ENCODE results near the gene TWNK.

DNA sequence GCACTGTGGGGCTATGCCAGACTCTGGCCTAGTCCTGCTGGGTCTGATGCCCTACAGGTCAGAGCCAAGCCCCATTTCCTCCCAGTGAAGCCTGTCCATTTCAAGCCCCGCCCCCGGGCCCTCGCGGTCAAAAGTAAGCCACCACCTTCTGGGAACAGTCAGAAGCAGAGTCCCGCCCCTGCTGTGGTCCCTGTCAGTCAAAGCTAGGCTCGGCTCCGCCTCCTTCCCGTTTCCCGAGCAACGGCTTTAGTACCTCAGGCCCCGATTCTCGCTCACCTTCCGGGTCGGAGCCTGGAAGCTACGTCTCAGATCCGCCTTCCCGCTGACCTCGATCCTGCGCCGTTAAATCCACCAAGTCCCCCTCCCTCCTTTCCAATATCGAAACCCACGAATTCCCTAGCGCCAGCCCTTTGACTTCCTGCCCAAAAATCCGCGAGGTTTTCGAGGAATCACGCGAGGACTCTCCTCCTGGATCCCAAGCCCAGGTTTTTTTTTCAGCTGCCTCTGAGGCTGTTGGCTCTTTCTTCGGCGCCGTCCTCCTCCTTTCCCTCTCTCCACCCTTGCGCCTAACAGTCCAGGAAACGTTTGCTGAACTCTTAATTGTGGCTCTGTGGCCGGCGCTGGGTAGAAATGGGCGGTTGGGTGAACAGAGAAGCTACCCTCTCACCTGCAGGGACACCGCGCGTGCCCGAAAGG is 55.5 kb downstream of the TWNK start:
- TF ChIP-seq, protein P1, sequence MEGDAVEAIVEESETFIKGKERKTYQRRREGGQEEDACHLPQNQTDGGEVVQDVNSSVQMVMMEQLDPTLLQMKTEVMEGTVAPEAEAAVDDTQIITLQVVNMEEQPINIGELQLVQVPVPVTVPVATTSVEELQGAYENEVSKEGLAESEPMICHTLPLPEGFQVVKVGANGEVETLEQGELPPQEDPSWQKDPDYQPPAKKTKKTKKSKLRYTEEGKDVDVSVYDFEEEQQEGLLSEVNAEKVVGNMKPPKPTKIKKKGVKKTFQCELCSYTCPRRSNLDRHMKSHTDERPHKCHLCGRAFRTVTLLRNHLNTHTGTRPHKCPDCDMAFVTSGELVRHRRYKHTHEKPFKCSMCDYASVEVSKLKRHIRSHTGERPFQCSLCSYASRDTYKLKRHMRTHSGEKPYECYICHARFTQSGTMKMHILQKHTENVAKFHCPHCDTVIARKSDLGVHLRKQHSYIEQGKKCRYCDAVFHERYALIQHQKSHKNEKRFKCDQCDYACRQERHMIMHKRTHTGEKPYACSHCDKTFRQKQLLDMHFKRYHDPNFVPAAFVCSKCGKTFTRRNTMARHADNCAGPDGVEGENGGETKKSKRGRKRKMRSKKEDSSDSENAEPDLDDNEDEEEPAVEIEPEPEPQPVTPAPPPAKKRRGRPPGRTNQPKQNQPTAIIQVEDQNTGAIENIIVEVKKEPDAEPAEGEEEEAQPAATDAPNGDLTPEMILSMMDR (IDR thresholded peaks at IDR 0.05) = no peak
- TF ChIP-seq, protein P2, sequence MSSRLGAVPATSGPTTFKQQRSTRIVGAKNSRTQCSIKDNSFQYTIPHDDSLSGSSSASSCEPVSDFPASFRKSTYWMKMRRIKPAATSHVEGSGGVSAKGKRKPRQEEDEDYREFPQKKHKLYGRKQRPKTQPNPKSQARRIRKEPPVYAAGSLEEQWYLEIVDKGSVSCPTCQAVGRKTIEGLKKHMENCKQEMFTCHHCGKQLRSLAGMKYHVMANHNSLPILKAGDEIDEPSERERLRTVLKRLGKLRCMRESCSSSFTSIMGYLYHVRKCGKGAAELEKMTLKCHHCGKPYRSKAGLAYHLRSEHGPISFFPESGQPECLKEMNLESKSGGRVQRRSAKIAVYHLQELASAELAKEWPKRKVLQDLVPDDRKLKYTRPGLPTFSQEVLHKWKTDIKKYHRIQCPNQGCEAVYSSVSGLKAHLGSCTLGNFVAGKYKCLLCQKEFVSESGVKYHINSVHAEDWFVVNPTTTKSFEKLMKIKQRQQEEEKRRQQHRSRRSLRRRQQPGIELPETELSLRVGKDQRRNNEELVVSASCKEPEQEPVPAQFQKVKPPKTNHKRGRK (CRISPR knock-in tag; IDR thresholded peaks at IDR 0.05; ENCODE audit: borderline replicate concordance) = no peak
- TF ChIP-seq, protein P3, sequence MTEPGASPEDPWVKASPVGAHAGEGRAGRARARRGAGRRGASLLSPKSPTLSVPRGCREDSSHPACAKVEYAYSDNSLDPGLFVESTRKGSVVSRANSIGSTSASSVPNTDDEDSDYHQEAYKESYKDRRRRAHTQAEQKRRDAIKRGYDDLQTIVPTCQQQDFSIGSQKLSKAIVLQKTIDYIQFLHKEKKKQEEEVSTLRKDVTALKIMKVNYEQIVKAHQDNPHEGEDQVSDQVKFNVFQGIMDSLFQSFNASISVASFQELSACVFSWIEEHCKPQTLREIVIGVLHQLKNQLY (CRISPR knock-in tag; IDR thresholded peaks at IDR 0.05) = no peak
- no peak for TF ChIP-seq CBFB (CRISPR knock-in tag; IDR thresholded peaks at IDR 0.05; ENCODE audit: low read depth)
- TF ChIP-seq ZNF219 (CRISPR knock-in tag; IDR thresholded peaks at IDR 0.05; ENCODE audit: borderline replicate concordance) = no peak
- TF ChIP-seq NR2C2 (CRISPR knock-in tag; IDR thresholded peaks at IDR 0.05) = no peak
- TF ChIP-seq, protein P4, sequence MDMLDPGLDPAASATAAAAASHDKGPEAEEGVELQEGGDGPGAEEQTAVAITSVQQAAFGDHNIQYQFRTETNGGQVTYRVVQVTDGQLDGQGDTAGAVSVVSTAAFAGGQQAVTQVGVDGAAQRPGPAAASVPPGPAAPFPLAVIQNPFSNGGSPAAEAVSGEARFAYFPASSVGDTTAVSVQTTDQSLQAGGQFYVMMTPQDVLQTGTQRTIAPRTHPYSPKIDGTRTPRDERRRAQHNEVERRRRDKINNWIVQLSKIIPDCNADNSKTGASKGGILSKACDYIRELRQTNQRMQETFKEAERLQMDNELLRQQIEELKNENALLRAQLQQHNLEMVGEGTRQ (CRISPR knock-in tag; IDR thresholded peaks at IDR 0.05) = no peak
- TF ChIP-seq JUN (CRISPR knock-in tag; IDR thresholded peaks at IDR 0.05) = no peak
- TF ChIP-seq, protein P5, sequence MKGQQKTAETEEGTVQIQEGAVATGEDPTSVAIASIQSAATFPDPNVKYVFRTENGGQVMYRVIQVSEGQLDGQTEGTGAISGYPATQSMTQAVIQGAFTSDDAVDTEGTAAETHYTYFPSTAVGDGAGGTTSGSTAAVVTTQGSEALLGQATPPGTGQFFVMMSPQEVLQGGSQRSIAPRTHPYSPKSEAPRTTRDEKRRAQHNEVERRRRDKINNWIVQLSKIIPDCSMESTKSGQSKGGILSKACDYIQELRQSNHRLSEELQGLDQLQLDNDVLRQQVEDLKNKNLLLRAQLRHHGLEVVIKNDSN (CRISPR knock-in tag; IDR thresholded peaks at IDR 0.05) = no peak
- TF ChIP-seq NFYB (CRISPR knock-in tag; conservative IDR thresholded peaks at IDR 0.05; ENCODE audit: low read depth) = no peak
- no peak for TF ChIP-seq RELA (CRISPR knock-in tag; IDR thresholded peaks at IDR 0.05; ENCODE audit: borderline replicate concordance)
- TF ChIP-seq, protein P6, sequence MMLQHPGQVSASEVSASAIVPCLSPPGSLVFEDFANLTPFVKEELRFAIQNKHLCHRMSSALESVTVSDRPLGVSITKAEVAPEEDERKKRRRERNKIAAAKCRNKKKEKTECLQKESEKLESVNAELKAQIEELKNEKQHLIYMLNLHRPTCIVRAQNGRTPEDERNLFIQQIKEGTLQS (CRISPR knock-in tag; conservative IDR thresholded peaks at IDR 0.05) = no peak
- no peak for TF ChIP-seq TP53 (CRISPR knock-in tag; IDR thresholded peaks at IDR 0.05)
